ENCODE data around the gene COMMD1. TPM values are rescaled to one million over a fixed set of nuclear protein-coding genes. Genes with fewer than 3 reads are reported as not detected.

Gene COMMD1
- total RNA-seq, 4 donors from 2014 or later: 51.8 to 78.6 (median 58.3) TPM

DNA sequence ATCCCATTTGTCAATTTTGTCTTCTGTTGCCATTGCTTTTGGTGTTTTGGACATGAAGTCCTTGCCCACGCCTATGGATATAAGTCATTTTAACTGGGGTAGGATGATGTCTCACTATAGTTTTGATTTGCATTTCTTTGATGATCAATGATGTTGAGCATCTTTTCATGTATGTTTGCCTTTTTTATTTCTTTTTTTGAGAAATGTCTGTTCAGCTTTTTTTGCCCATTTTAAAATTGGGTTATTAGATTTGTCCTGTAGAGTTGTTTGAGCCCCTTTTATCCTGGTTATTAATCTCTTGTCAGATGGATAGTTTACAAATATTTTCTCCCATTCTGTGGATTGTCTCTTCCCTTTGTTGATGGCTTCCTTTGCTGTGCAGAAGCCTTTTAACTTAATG lies 75.3 kb downstream of the COMMD1 start:
- H3K36me3 ChIP-seq: no peaks in the 10 kb centered on the region
- H3K4me1 ChIP-seq: peaks cover 8 to 9% of the 10 kb centered on the region in 2 donors
- DNase-seq: no peak
- peaks cover 0 to 10% (median 3%) of the 10 kb centered on the region in 3 donors for H3K9me3 ChIP-seq
- no peak for TF ChIP-seq POLR2A (IDR thresholded peaks at IDR 0.05)
- TF ChIP-seq, protein P1, sequence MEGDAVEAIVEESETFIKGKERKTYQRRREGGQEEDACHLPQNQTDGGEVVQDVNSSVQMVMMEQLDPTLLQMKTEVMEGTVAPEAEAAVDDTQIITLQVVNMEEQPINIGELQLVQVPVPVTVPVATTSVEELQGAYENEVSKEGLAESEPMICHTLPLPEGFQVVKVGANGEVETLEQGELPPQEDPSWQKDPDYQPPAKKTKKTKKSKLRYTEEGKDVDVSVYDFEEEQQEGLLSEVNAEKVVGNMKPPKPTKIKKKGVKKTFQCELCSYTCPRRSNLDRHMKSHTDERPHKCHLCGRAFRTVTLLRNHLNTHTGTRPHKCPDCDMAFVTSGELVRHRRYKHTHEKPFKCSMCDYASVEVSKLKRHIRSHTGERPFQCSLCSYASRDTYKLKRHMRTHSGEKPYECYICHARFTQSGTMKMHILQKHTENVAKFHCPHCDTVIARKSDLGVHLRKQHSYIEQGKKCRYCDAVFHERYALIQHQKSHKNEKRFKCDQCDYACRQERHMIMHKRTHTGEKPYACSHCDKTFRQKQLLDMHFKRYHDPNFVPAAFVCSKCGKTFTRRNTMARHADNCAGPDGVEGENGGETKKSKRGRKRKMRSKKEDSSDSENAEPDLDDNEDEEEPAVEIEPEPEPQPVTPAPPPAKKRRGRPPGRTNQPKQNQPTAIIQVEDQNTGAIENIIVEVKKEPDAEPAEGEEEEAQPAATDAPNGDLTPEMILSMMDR (IDR thresholded peaks at IDR 0.05 in 4 of 5, conservative IDR thresholded peaks at IDR 0.05 in 1 of 5): no peak
- no peaks in the 10 kb centered on the region for H3K27me3 ChIP-seq
- ATAC-seq: no peak
- H3K4me3 ChIP-seq: no peak overlapping the region
- intact Hi-C loops (cut with DNase I; ENCODE audit: low total_unique reads) (no loop called here), in situ Hi-C loops (cut with MboI; ENCODE audit: low sequenced_read_pairs in 4 of 4) (loop anchor here in 1 of 4 donors (10.0 kb wide), 1 partner anchor 434 kb away; no protein-coding TSS in a partner anchor)
- no peak overlapping the region for H3K27ac ChIP-seq

DNA sequence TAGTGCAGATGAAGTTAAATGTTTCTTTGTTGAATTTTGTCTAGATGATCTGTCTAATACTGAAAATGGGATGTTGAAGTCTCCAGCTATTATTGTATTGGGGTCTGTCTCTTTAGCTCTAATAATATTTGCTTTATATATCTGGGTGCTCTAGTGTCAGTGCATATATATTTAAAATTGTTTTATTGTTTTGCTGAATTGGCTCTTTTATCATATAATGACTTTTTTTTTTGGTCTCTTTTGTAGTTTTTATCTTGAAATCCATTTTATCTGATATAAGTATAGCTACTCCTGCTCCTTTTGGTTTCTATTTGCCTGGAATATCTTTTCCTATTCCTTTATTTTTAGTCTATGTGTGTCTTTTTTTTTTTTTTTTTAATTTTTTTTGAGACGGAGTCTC lies 79.2 kb downstream of the COMMD1 start:
- no peak for DNase-seq
- intact Hi-C loops (cut with DNase I; ENCODE audit: low total_unique reads): no loop called here
- Histone ChIP-seq H3K4me3 (no peak overlapping the region), H3K36me3 (no peaks in the 10 kb centered on the region), H3K9me3 (peaks cover 0 to 10% (median 3%) of the 10 kb centered on the region in 3 donors), H3K4me1 (peaks cover 10 to 13% of the 10 kb centered on the region in 2 donors), H3K27ac (no peak overlapping the region), H3K27me3 (no peaks in the 10 kb centered on the region)
- TF ChIP-seq POLR2A (IDR thresholded peaks at IDR 0.05): no peak
- TF ChIP-seq, protein P1 (IDR thresholded peaks at IDR 0.05 in 4 of 5, conservative IDR thresholded peaks at IDR 0.05 in 1 of 5): no peak
- in situ Hi-C loops (cut with MboI; ENCODE audit: low sequenced_read_pairs in 4 of 4): loop anchor here in 1 of 4 donors (10.0 kb wide), 1 partner anchor 430 kb away; no protein-coding TSS in a partner anchor
- ATAC-seq: no peak

DNA sequence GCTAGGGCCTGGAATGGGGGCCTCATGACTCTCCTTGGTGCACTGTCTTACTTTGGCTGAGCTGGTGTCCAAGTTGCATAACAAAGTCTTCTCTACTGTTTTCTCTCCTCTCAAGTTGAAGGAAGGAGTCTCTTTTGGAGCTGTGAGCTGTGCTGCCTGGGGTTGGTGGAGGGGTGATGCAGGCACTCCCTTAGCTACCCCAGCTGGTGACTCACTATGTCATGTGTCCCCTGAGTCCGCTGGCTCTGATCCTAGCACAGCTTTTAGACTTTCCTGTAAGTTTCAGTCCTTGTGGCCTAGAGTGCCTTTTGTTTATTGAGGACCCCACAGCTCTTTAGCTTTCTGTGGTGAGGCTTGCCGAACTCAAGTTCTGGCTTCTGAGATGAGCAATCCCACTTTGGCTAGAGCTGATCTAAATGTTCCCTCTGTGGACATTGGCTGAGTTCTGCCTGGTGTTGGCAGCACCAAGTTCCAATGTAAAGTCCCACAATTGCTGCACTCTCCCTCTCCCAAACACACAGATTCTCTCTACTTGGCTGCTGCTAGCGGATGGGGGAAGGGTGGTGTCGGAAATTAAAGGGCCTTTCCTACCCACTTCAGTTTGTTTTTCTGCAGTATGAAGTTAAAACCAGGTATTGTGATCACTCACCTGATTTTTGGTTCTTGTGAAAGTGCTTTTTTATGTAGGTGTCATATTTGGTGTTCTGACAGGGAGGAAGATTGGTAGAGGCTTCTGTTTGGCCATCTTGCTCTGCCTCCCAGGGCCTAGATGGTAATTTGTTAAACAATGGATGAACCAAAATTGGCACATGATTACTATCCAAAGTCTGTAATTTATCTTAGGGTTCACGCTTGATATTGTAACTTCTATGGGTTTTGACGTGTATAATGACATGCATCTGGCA lies 83.2 kb downstream of the COMMD1 start:
- intact Hi-C loops (cut with DNase I; ENCODE audit: low total_unique reads) (no loop called here), in situ Hi-C loops (cut with MboI; ENCODE audit: low sequenced_read_pairs in 4 of 4) (loop anchor here in 1 of 4 donors (10.0 kb wide), 1 partner anchor 426 kb away; no protein-coding TSS in a partner anchor)
- H3K4me1 ChIP-seq: peaks cover 10 to 13% of the 10 kb centered on the region in 2 donors
- H3K4me3 ChIP-seq: no peak overlapping the region
- no peak overlapping the region for H3K27ac ChIP-seq
- no peaks in the 10 kb centered on the region for H3K27me3 ChIP-seq
- no peak for DNase-seq
- TF ChIP-seq, protein P1 (IDR thresholded peaks at IDR 0.05 in 4 of 5, conservative IDR thresholded peaks at IDR 0.05 in 1 of 5): no peak
- no peak for ATAC-seq
- no peaks in the 10 kb centered on the region for H3K36me3 ChIP-seq
- H3K9me3 ChIP-seq: no peaks in the 10 kb centered on the region

DNA sequence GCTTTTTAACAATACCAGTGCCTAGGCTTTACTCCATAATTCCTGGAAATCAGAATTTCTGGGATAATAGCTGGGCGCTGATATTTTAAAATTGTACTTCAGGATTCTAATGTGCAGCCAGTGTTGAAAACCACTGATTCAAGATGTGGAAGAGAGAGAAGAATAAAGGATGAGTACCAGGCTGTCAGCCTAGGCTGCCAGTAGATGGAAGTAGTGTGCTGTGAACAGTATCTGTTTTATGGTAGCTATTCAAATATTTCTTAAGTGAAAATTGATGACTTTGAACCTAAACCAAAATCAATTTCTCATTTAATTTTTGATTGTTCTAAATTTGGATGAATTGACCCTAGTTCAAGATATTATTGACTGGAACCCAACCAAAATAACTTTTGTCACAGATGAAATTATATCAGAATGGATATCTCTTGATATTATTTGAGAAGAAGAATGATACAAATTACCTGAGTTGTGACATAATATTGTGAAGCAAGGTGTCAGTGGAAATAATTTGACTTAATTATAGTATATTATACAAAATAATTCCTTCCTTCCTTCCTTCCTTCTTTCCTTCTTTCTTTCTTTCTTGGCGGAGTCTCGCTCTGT lies 88.0 kb downstream of the COMMD1 start:
- no peak for TF ChIP-seq POLR2A (IDR thresholded peaks at IDR 0.05)
- TF ChIP-seq, protein P1 (IDR thresholded peaks at IDR 0.05 in 4 of 5, conservative IDR thresholded peaks at IDR 0.05 in 1 of 5): peak; percentile 17 to 52 (median 41)
- ATAC-seq: no peak
- H3K36me3 ChIP-seq: no peaks in the 10 kb centered on the region
- H3K27me3 ChIP-seq: no peaks in the 10 kb centered on the region
- H3K27ac ChIP-seq: no peak overlapping the region
- in situ Hi-C loops (cut with MboI; ENCODE audit: low sequenced_read_pairs in 4 of 4) (loop anchor here in 2 of 4 donors (10.0 kb wide), 1 partner anchor 421 kb away; no protein-coding TSS in a partner anchor), intact Hi-C loops (cut with DNase I; ENCODE audit: low total_unique reads) (loop anchor here (5.0 kb wide), 1 partner anchor 419 kb away; no protein-coding TSS in a partner anchor)
- no peak overlapping the region for H3K4me3 ChIP-seq
- H3K4me1 ChIP-seq: peaks cover 3 to 9% of the 10 kb centered on the region in 2 donors
- DNase-seq: no peak
- no peaks in the 10 kb centered on the region for H3K9me3 ChIP-seq

Data from gastrocnemius medialis (tissue), 4 donors.